GM12878 (cell line): Measurements from ENCODE around the gene PHLPP1. TPM values are rescaled to one million over a fixed set of nuclear protein-coding genes. Genes with fewer than 3 reads are reported as not detected.

Experiments
- ATAC-seq: fragments of 200-7000 bp; cut with Tn5 transposase; 3 replicates; pipeline ENCODE4 v1.9.1; 2020; ENCODE audit warnings: mild to moderate bottlenecking, moderate library complexity
- BruUV-seq: library from RNA; stranded (reverse); fragments of 400-500 nt; replicated peaks from 2 replicates; lab custom pipeline; 2021; lab: Mats Ljungman, UMichigan
- CTCF ChIA-PET: fragments of 300-600 bp; sonication (Branson Sonifier 250); formaldehyde crosslinking; extraction: SDS; loops from one replicate; lab custom pipeline; 2021; ENCODE audit warnings: inconsistent platforms; lab: Yijun Ruan, JAX
- POLR2A ChIA-PET: fragments of 350-600 bp; formaldehyde crosslinking; extraction: SDS; loops from one replicate; lab custom pipeline; 2021; ENCODE audit warnings: inconsistent platforms; lab: Charles Lee
- RAD21 ChIA-PET: fragments of 300-600 bp; sonication (Branson Sonifier 250); formaldehyde crosslinking; loops from one replicate; lab custom pipeline; 2023; ENCODE audit warnings: antibody characterized with exemption; ENCODE audit not compliant: unreplicated experiment; lab: Charles Lee
- SMC1A ChIA-PET: fragments of 300-600 bp; sonication (Branson Sonifier 250); formaldehyde crosslinking; loops from one replicate; lab custom pipeline; 2023; ENCODE audit not compliant: unreplicated experiment, uncharacterized antibody; lab: Charles Lee
- DNase-seq: peaks from one replicate; pipeline ENCODE4 v3.0.0-alpha.2; 2011; ENCODE audit warnings: low read depth, low spot score
- FAIRE-seq: peaks from 3 replicates; lab custom pipeline; 2011; peaks lifted over from hg19 to GRCh38; lab: Jason Lieb, UNC
- H2AFZ ChIP-seq: 2 replicates; pipeline ENCODE4 v1.6.0; 2011; ENCODE audit warnings: low read depth, low read length, control low read depth; ENCODE audit not compliant: control insufficient read depth
- H3K27ac ChIP-seq: 2 replicates; pipeline ENCODE4 v1.5.1; 2011; ENCODE audit warnings: control low read depth; ENCODE audit not compliant: control insufficient read depth, insufficient read depth
- H3K27me3 ChIP-seq, 2 experiments: replicated peaks in 1 of 2; 2 replicates each; pipeline versions ENCODE4 v1.6.0 to v1.6.1; 2011; ENCODE audit warnings: low read length in 1 of 2; ENCODE audit not compliant: control insufficient read depth in 2 of 2, insufficient read depth in 2 of 2
- H3K36me3 ChIP-seq, 2 experiments: 2 replicates each; pipeline ENCODE4 v1.5.1; 2011; ENCODE audit warnings: low read length in 1 of 2; ENCODE audit not compliant: control insufficient read depth in 2 of 2, insufficient read depth in 2 of 2
- H3K4me1 ChIP-seq: 2 replicates; pipeline ENCODE4 v1.6.1; 2011; ENCODE audit warnings: mild to moderate bottlenecking, low read length, moderate library complexity, mixed read lengths; ENCODE audit not compliant: control insufficient read depth, insufficient read depth
- H3K4me2 ChIP-seq: 2 replicates; pipeline ENCODE4 v1.6.0; 2011; ENCODE audit warnings: control low read depth; ENCODE audit not compliant: control insufficient read depth, insufficient read depth
- H3K4me3 ChIP-seq: fragments of 200-600 bp; sonication (generic); 2 replicates; pipeline ENCODE4 v1.5.1; 2016
- H3K79me2 ChIP-seq: 2 replicates; pipeline ENCODE4 v1.6.0; 2011; ENCODE audit warnings: low read length; ENCODE audit not compliant: control insufficient read depth, insufficient read depth
- H3K9ac ChIP-seq: 2 replicates; pipeline ENCODE4 v1.8.0; 2011; ENCODE audit warnings: low read length, control low read depth, mixed read lengths; ENCODE audit not compliant: control insufficient read depth, insufficient read depth
- H3K9me3 ChIP-seq: replicated peaks from 3 replicates; pipeline ENCODE4 v1.5.1; 2011; ENCODE audit warnings: mild to moderate bottlenecking, low read length; ENCODE audit not compliant: control insufficient read depth, insufficient read depth
- H4K20me1 ChIP-seq: 2 replicates; pipeline ENCODE4 v1.6.0; 2011; ENCODE audit not compliant: control insufficient read depth, insufficient read depth
- PAX5 ChIP-seq: IDR thresholded peaks from 2 replicates; pipeline ENCODE4 v1.6.1; 2011; ENCODE audit warnings: low read depth, low read length, borderline replicate concordance
- PML ChIP-seq: IDR thresholded peaks from 2 replicates; pipeline ENCODE4 v1.6.1; 2012; ENCODE audit warnings: low read length, inconsistent platforms
- RCOR1 ChIP-seq: conservative IDR thresholded peaks from 2 replicates; pipeline ENCODE4 v1.6.1; 2012; ENCODE audit warnings: low read depth, low read length, improper control_type of control experiment
- SMAD5 ChIP-seq: IDR thresholded peaks from 2 replicates; pipeline ENCODE4 v1.6.1; 2016; ENCODE audit warnings: antibody characterized with exemption, low read depth
- WGBS: methylation state at CpG from one replicate; pipeline ENCODE4 v1.1.6; 2016; ENCODE audit warnings: low lambda C conversion rate; ENCODE audit not compliant: insufficient replicate concordance, insufficient coverage; ENCODE audit errors: missing lambda C conversion rate; 5-methylcytosine and 5-hydroxymethylcytosine counted together
- in situ Hi-C: fragments of 300-500 bp; cut with MboI; formaldehyde crosslinking; loops from 9 replicates; pipeline ENCODE4 v1.14.3; 2018; ENCODE audit warnings: mixed read lengths
- intact Hi-C: fragments of 100-400 bp; cut with micrococcal nuclease; formaldehyde crosslinking; loops from one replicate; pipeline ENCODE4 v1.14.2; 2022; ENCODE audit not compliant: unreplicated experiment
- polyA plus RNA-seq, 11 experiments: library from polyadenylated mRNA; depleted of rRNA in 4 of 11; unstranded in 6 of 11; stranded (reverse) in 5 of 11; fragments of >200 nt; fragmentation: Nextera tagmentation in 4 of 11; fragmentation: Illumina TruSeq in 1 of 11; extraction: Ambion mirVana in 4 of 11; extraction: Trizol in 1 of 11; gene quantifications; 1 replicate in 1 of 11; 2 replicates in 10 of 11; pipeline versions ENCODE4 v1.2.1 to v1.2.3, GENCODE V29; 2011 to 2016; ENCODE audit warnings: inconsistent platforms in 2 of 11, missing spikeins in 2 of 11, low read depth in 1 of 11
- total RNA-seq, 4 experiments: library from RNA; depleted of rRNA in 3 of 4; stranded (reverse); fragments of >200 nt in 3 of 4; fragmentation: Illumina TruSeq in 1 of 4; extraction: Trizol in 1 of 4; gene quantifications; 2 replicates each; pipeline versions ENCODE4 v1.2.1 to v1.2.3, GENCODE V29; 2013 to 2021
- TF ChIP-seq, protein P1 (sequence below): fragments of 450-650 bp; formaldehyde crosslinking; IDR thresholded peaks from 2 replicates; pipeline ENCODE4 v1.4.0; 2022; ENCODE audit warnings: mild to moderate bottlenecking, moderate library complexity

The PHLPP1 gene
- total and polyA plus RNA-seq, 10 of the 15 experiments (the other 5 are each of a cell fraction or from before 2014, with no cell fraction given), result 0.42 to 7.0 (median 1.9) TPM

- Histone ChIP-seq H3K27me3 (no peaks in the 10 kb centered on the region), H2AFZ (no peak overlapping the region), H4K20me1 (no peaks in the 10 kb centered on the region), H3K4me1 (no peaks in the 10 kb centered on the region; the same call in 1 of the 2 replicates), H3K4me3 (no peak overlapping the region), H3K9ac (no peak overlapping the region), H3K4me2 (no peak overlapping the region), H3K79me2 (no peaks in the 10 kb centered on the region; the same call in 1 of the 2 replicates), H3K27ac (no peak overlapping the region), H3K9me3 (no peaks in the 10 kb centered on the region), H3K36me3 (no peaks in the 10 kb centered on the region)
- ATAC-seq, result no peak
- in situ Hi-C loops (no loop called here), intact Hi-C loops (no loop called here)
- WGBS, result 50% methylated on average over 1 of the region's 1 CpG
- ChIA-PET POLR2A (interaction anchor here (1.6 kb wide), 1 partner anchor 11 kb away, joined by 3 read pairs; no protein-coding TSS in a partner anchor), SMC1A (interaction anchor here (0.6 to 1.4 kb wide), 2 partner anchors 14 to 439 kb away, joined by 3 to 4 read pairs; no protein-coding TSS in a partner anchor), CTCF (interaction anchor here (0.8 to 1.4 kb wide), 2 partner anchors 11 to 35 kb away, joined by 3 to 5 read pairs; no protein-coding TSS in a partner anchor), RAD21 (no interaction called here)
- no TSS peak for BruUV-seq
- no peak for FAIRE-seq
- no peak for DNase-seq
- TF ChIP-seq RCOR1, result no peak
- TF ChIP-seq SMAD5, result no peak
- no peak for TF ChIP-seq PAX5
- no peak for TF ChIP-seq PML
- TF ChIP-seq, protein P1, sequence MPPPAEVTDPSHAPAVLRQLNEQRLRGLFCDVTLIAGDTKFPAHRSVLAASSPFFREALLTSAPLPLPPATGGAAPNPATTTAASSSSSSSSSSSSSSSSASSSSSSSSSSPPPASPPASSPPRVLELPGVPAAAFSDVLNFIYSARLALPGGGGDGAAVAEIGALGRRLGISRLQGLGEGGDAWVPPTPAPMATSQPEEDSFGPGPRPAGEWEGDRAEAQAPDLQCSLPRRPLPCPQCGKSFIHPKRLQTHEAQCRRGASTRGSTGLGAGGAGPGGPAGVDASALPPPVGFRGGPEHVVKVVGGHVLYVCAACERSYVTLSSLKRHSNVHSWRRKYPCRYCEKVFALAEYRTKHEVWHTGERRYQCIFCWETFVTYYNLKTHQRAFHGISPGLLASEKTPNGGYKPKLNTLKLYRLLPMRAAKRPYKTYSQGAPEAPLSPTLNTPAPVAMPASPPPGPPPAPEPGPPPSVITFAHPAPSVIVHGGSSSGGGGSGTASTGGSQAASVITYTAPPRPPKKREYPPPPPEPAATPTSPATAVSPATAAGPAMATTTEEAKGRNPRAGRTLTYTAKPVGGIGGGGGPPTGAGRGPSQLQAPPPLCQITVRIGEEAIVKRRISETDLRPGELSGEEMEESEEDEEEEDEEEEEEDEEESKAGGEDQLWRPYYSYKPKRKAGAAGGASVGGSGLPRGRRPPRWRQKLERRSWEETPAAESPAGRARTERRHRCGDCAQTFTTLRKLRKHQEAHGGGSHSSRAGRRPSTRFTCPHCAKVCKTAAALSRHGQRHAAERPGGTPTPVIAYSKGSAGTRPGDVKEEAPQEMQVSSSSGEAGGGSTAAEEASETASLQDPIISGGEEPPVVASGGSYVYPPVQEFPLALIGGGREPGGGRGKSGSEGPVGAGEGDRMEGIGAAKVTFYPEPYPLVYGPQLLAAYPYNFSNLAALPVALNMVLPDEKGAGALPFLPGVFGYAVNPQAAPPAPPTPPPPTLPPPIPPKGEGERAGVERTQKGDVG (CRISPR knock-in tag), result no peak
Observed at GRCh38 chr18:62755454-62755853, 40.1 kb downstream of the PHLPP1 start.
